Measurements from ENCODE around the gene MYH14.

GRCh38 chr19:50341091-50341564 is 137.7 kb downstream of the MYH14 start:
- TF ChIP-seq EP300 (IDR thresholded peaks at IDR 0.05) (no peak), CTCF (IDR thresholded peaks at IDR 0.05) (no peak), POLR2A (IDR thresholded peaks at IDR 0.05) (no peak)
